Measurements from ENCODE around the gene MAD1L1. TPM values are rescaled to one million over a fixed set of nuclear protein-coding genes. Genes with fewer than 3 reads are reported as not detected.
"Not testable (repeated sequence)": the region's sequence is repeated elsewhere in the genome, so short reads cannot be mapped to it uniquely, and the experiment has no call there.

Gene MAD1L1
- total and polyA plus RNA-seq, 10 donors: 47.3 to 118 (median 68.2) TPM

DNA sequence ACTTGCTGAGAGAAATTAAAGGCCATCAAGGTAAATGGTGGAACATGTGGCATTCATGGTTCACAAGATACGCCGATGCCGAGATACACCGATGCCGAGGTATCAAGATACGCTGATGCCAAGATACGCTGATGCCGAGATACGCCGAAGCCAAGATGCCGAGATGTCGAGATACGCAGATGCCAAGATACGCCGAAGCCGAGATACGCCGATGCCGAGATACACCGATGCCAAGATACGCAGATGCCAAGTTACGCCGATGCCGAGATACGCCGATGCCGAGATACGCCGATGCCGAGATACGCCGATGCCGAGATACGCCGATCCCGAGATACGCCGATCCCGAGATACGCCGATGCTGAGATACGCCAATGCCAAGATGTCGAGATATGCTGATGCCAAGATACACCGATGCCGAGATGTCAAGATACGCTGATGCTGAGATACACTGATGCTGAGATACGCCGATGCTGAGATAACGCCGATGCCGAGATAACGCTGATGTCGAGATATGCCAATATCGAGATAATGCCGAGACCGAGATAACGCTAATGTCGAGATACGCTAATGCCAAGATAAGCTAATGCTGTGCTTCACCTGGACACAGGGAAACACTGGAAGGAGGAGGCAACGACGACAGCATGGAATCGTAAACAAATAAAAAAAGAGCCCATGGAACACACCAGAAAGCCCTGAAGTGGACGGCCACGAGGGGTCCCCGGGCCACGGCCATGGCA lies 172.6 kb downstream of the MAD1L1 start:
- TF ChIP-seq POLR2A (IDR thresholded peaks at IDR 0.05): no peak
- TF ChIP-seq, protein P1, sequence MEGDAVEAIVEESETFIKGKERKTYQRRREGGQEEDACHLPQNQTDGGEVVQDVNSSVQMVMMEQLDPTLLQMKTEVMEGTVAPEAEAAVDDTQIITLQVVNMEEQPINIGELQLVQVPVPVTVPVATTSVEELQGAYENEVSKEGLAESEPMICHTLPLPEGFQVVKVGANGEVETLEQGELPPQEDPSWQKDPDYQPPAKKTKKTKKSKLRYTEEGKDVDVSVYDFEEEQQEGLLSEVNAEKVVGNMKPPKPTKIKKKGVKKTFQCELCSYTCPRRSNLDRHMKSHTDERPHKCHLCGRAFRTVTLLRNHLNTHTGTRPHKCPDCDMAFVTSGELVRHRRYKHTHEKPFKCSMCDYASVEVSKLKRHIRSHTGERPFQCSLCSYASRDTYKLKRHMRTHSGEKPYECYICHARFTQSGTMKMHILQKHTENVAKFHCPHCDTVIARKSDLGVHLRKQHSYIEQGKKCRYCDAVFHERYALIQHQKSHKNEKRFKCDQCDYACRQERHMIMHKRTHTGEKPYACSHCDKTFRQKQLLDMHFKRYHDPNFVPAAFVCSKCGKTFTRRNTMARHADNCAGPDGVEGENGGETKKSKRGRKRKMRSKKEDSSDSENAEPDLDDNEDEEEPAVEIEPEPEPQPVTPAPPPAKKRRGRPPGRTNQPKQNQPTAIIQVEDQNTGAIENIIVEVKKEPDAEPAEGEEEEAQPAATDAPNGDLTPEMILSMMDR (IDR thresholded peaks at IDR 0.05 in 8 of 11, conservative IDR thresholded peaks at IDR 0.05 in 3 of 11): no peak
- TF ChIP-seq POLR2AphosphoS5 (IDR thresholded peaks at IDR 0.05): no peak
- Histone ChIP-seq H3K27me3 (replicated peaks in 1 of 7) (no peaks in the 10 kb centered on the region), H3K36me3 (peaks cover 0 to 33% (median 0%) of the 10 kb centered on the region in 6 donors), H3K9me3 (peaks cover 0 to 10% (median 2%) of the 10 kb centered on the region in 8 donors), H3K27ac (no peak overlapping the region), H3K4me3 (no peak overlapping the region), H3K4me1 (peaks cover 5 to 28% (median 18%) of the 10 kb centered on the region in 6 donors)
- WGBS, 5 donors: 96 to 98% (median 97%) methylated on average over 66 of the region's 66 CpGs
- DNase-seq: no peak
- intact Hi-C loops (cut with DNase I; ENCODE audit: low total_unique reads): no loop called here

DNA sequence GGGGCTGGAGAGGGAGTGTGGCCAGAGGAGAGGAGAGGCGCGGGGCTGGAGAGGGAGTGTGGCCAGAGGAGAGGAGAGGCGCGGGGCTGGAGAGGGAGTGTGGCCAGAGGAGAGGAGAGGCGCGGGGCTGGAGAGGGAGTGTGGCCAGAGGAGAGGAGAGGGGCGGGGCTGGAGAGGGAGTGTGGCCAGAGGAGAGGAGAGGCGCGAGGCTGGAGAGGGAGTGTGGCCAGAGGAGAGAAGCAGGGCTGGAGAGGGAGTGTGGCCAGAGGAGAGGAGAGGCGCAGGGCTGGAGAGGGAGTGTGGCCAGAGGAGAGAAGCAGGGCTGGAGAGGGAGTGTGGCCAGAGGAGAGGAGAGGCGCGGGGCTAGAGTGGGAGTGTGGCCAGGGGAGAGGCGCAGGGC lies 174.5 kb downstream of the MAD1L1 start:
- peaks cover 0 to 34% (median 0%) of the 10 kb centered on the region in 6 donors for H3K36me3 ChIP-seq
- peaks cover 0 to 10% (median 2%) of the 10 kb centered on the region in 8 donors for H3K9me3 ChIP-seq
- H3K27me3 ChIP-seq (replicated peaks in 1 of 7); intact Hi-C loops (cut with DNase I; ENCODE audit: low total_unique reads); H3K27ac ChIP-seq; DNase-seq; H3K4me3 ChIP-seq: not testable (repeated sequence)
- peaks cover under 1 to 18% (median 11%) of the 10 kb centered on the region in 6 donors for H3K4me1 ChIP-seq
- 71 to 90% (median 77%) methylated on average over 4 to 10 of the region's 13 CpGs for WGBS, 5 donors

DNA sequence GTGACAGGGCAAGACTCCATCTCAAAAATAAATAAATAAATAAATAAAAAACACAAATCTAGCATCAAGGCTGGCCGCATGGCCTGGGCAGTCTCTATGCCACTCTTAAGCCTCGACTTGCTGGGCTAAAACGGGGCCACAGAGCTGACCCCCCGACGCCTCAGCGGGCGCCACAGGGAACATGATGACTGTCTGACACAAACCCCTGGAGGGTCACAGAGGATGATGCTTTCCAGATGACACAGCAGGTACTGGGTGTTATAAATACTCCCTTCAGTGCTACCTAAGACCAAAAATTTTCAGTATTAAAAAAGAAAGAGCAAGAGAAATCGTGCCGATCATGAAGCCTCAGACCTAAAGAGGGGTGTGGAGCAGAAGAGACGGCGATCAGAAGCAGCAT lies 176.8 kb downstream of the MAD1L1 start:
- Histone ChIP-seq H3K4me1 (peaks cover 0 to 24% (median 8%) of the 10 kb centered on the region in 6 donors), H3K27ac (no peak overlapping the region), H3K9me3 (peaks cover 0 to 10% (median 2%) of the 10 kb centered on the region in 8 donors), H3K4me3 (no peak overlapping the region), H3K27me3 (replicated peaks in 1 of 7) (no peaks in the 10 kb centered on the region), H3K36me3 (peaks cover 0 to 36% (median 0%) of the 10 kb centered on the region in 6 donors)
- DNase-seq: no peak
- intact Hi-C loops (cut with DNase I; ENCODE audit: low total_unique reads): no loop called here
- no peak for TF ChIP-seq POLR2A (IDR thresholded peaks at IDR 0.05)
- no peak for TF ChIP-seq POLR2AphosphoS5 (IDR thresholded peaks at IDR 0.05)
- TF ChIP-seq, protein P1 (IDR thresholded peaks at IDR 0.05 in 8 of 11, conservative IDR thresholded peaks at IDR 0.05 in 3 of 11): no peak
- WGBS, 5 donors: 77 to 91% (median 90%) methylated on average over 11 of the region's 11 CpGs

DNA sequence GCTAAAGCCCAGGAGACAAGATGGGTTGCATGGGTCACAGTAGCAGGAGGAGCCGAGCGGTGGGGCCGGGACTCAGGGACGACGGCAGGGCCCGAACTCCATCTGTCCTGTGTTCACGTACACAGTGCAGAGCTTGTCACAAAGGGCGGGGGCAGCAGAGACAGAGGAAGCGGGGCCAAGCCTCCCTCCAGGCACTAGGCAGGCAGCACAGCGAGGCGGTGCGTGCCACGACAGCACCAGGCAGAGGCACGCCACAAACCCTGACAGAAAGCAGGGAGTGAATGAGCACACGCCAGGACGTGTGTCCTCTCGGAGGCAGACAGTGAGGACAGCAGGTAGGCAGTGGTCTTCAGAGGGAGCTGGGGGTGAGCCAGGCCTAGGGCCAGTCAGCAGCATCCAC lies 177.8 kb downstream of the MAD1L1 start:
- no peak overlapping the region for H3K4me3 ChIP-seq
- H3K36me3 ChIP-seq: peaks cover 0 to 31% (median 0%) of the 10 kb centered on the region in 6 donors
- intact Hi-C loops (cut with DNase I; ENCODE audit: low total_unique reads): no loop called here
- TF ChIP-seq POLR2AphosphoS5 (IDR thresholded peaks at IDR 0.05) (no peak), POLR2A (IDR thresholded peaks at IDR 0.05) (no peak)
- TF ChIP-seq, protein P1 (IDR thresholded peaks at IDR 0.05 in 8 of 11, conservative IDR thresholded peaks at IDR 0.05 in 3 of 11): no peak
- peaks cover 0 to 3% (median under 1%) of the 10 kb centered on the region in 8 donors for H3K9me3 ChIP-seq
- H3K27me3 ChIP-seq (replicated peaks in 1 of 7): no peaks in the 10 kb centered on the region
- 91 to 96% (median 94%) methylated on average over 16 to 17 of the region's 17 CpGs for WGBS, 5 donors
- no peak for DNase-seq
- no peak overlapping the region for H3K27ac ChIP-seq
- peaks cover 0 to 33% (median 13%) of the 10 kb centered on the region in 6 donors for H3K4me1 ChIP-seq
